Trophoblast cell (in vitro differentiated cells and primary cell): ENCODE data around the gene OR52A5.
A peak's percentile ranks its signal among the peaks of the same experiment; 100 is the strongest.

ENCODE experiments used
- DNase-seq, 2 donors: peaks; one replicate each; pipeline ENCODE4 v3.0.0-alpha.2; 2016
- H2AFZ ChIP-seq: 2 replicates; pipeline ENCODE4 v1.6.1; 2013; ENCODE audit warnings: low read length, moderate library complexity, mild to moderate bottlenecking; ENCODE audit not compliant: insufficient read depth, poor library complexity
- H2AK5ac ChIP-seq: 2 replicates; pipeline ENCODE4 v1.6.1; 2013; ENCODE audit warnings: mild to moderate bottlenecking, low read length
- H2BK120ac ChIP-seq: 2 replicates; pipeline ENCODE4 v1.6.1; 2013; ENCODE audit warnings: low read length, mild to moderate bottlenecking, moderate library complexity; ENCODE audit not compliant: insufficient read depth, poor library complexity
- H2BK12ac ChIP-seq: 2 replicates; pipeline ENCODE4 v1.6.1; 2013; ENCODE audit warnings: mild to moderate bottlenecking, low read length, moderate library complexity
- H2BK5ac ChIP-seq: 2 replicates; pipeline ENCODE4 v1.6.1; 2013; ENCODE audit warnings: low read length, low read depth, moderate library complexity, mild to moderate bottlenecking; ENCODE audit not compliant: poor library complexity
- H3K14ac ChIP-seq: 2 replicates; pipeline ENCODE4 v1.6.1; 2013; ENCODE audit warnings: mild to moderate bottlenecking, low read length
- H3K18ac ChIP-seq: 2 replicates; pipeline ENCODE4 v1.6.1; 2013; ENCODE audit warnings: mild to moderate bottlenecking, low read length
- H3K23ac ChIP-seq: 2 replicates; pipeline ENCODE4 v1.6.1; 2013; ENCODE audit warnings: low read length
- H3K27ac ChIP-seq: 2 replicates; pipeline ENCODE4 v1.5.1; 2013; ENCODE audit warnings: low read depth, mild to moderate bottlenecking, inconsistent platforms, low read length, moderate library complexity
- H3K27me3 ChIP-seq: 2 replicates; pipeline ENCODE4 v1.6.1; 2013; ENCODE audit warnings: inconsistent platforms, mild to moderate bottlenecking, low read length, moderate library complexity; ENCODE audit not compliant: insufficient read depth
- H3K36me3 ChIP-seq, 2 experiments: 1 replicate in 1 of 2; 2 replicates in 1 of 2; pipeline ENCODE4 v1.6.1; 2013; ENCODE audit warnings: low read length in 2 of 2, mild to moderate bottlenecking in 2 of 2, moderate library complexity in 1 of 2; ENCODE audit not compliant: insufficient read depth in 2 of 2, control insufficient read depth in 1 of 2
- H3K4ac ChIP-seq: 2 replicates; pipeline ENCODE4 v1.6.1; 2013; ENCODE audit warnings: low read depth, mild to moderate bottlenecking, low read length, moderate library complexity
- H3K4me1 ChIP-seq, 2 experiments: 1 replicate in 1 of 2; 2 replicates in 1 of 2; pipeline ENCODE4 v1.6.1; 2013; ENCODE audit warnings: low read length in 2 of 2, mild to moderate bottlenecking in 2 of 2, moderate library complexity in 1 of 2; ENCODE audit not compliant: insufficient read depth in 2 of 2, control insufficient read depth in 1 of 2
- H3K4me2 ChIP-seq: 2 replicates; pipeline ENCODE4 v1.6.1; 2013; ENCODE audit warnings: inconsistent platforms, mild to moderate bottlenecking, low read length, moderate library complexity
- H3K4me3 ChIP-seq: 2 replicates; pipeline ENCODE4 v1.5.1; 2013; ENCODE audit warnings: mild to moderate bottlenecking, low read depth, low read length, inconsistent platforms
- H3K79me1 ChIP-seq: one replicate; pipeline ENCODE4 v1.6.1; 2013; ENCODE audit warnings: low read length
- H3K79me2 ChIP-seq: 2 replicates; pipeline ENCODE4 v1.6.1; 2013; ENCODE audit warnings: low read length, mild to moderate bottlenecking; ENCODE audit not compliant: control insufficient read depth, insufficient read depth, poor library complexity
- H3K9ac ChIP-seq: 2 replicates; pipeline ENCODE4 v1.6.1; 2013; ENCODE audit warnings: mild to moderate bottlenecking, low read length
- H3K9me3 ChIP-seq: 2 replicates; pipeline ENCODE4 v1.6.1; 2013; ENCODE audit warnings: low read depth, mild to moderate bottlenecking, control low read depth, inconsistent platforms, low read length; ENCODE audit not compliant: insufficient read depth
- H4K12ac ChIP-seq: 2 replicates; pipeline ENCODE4 v1.6.1; 2013; ENCODE audit warnings: low read depth, mild to moderate bottlenecking, low read length, moderate library complexity
- H4K8ac ChIP-seq: 2 replicates; pipeline ENCODE4 v1.6.1; 2013; ENCODE audit warnings: low read depth, mild to moderate bottlenecking, low read length, moderate library complexity
- H4K91ac ChIP-seq: one replicate; pipeline ENCODE4 v1.6.1; 2013; ENCODE audit warnings: low read depth, mild to moderate bottlenecking, low read length, moderate library complexity
- WGBS: extraction: QIAGEN DNeasy Blood & Tissue Kit; methylation state at CpG from one replicate; pipeline ENCODE4 v1.1.7; 2013; ENCODE audit warnings: missing lambda C conversion rate; ENCODE audit not compliant: insufficient read length, insufficient coverage; ENCODE audit errors: extremely low coverage; 5-methylcytosine and 5-hydroxymethylcytosine counted together

Gene OR52A5

GRCh38 chr11:5137014-5137413 is 1.1 kb downstream of the OR52A5 start:
- Histone ChIP-seq H3K23ac (no peak overlapping the region), H3K27ac (no peak overlapping the region), H3K9ac (no peak overlapping the region), H4K91ac (no peak overlapping the region), H3K14ac (no peak overlapping the region), H3K79me2 (no peaks in the 10 kb centered on the region), H3K18ac (no peak overlapping the region), H3K79me1 (no peaks in the 10 kb centered on the region), H4K8ac (no peak overlapping the region), H3K4me2 (no peak overlapping the region), H3K36me3 (no peaks in the 10 kb centered on the region), H2BK12ac (no peak overlapping the region), H2AFZ (no peak overlapping the region), H3K9me3 (no peaks in the 10 kb centered on the region), H4K12ac (no peak overlapping the region), H3K4me1 (no peaks in the 10 kb centered on the region), H2BK120ac (no peak overlapping the region), H2AK5ac (no peak overlapping the region), H3K4ac (no peak overlapping the region), H2BK5ac (no peak overlapping the region), H3K27me3 (no peaks in the 10 kb centered on the region), H3K4me3 (no peak overlapping the region)
- no peak for DNase-seq
- WGBS, result no CpG with 5 or more reads among the region's 1 CpG

- Histone ChIP-seq H2BK5ac (no peak overlapping the region), H3K14ac (no peak overlapping the region), H3K4me2 (no peak overlapping the region), H3K27me3 (no peaks in the 10 kb centered on the region), H3K18ac (no peak overlapping the region), H3K9ac (no peak overlapping the region), H3K4ac (no peak overlapping the region), H3K27ac (no peak overlapping the region), H3K79me1 (no peaks in the 10 kb centered on the region), H2AK5ac (no peak overlapping the region), H3K79me2 (no peaks in the 10 kb centered on the region), H2BK120ac (no peak overlapping the region), H2AFZ (no peak overlapping the region), H3K4me3 (no peak overlapping the region), H3K4me1 (no peaks in the 10 kb centered on the region), H4K8ac (no peak overlapping the region), H2BK12ac (no peak overlapping the region), H3K9me3 (no peaks in the 10 kb centered on the region), H3K23ac (no peak overlapping the region), H4K12ac (no peak overlapping the region), H3K36me3 (no peaks in the 10 kb centered on the region), H4K91ac (no peak overlapping the region)
- no peak for DNase-seq
These were observed 1.9 kb downstream of the OR52A5 start for GRCh38 chr11:5136261-5136660.

GRCh38 chr11:5131584-5132335 is 6.4 kb downstream of the OR52A5 start:
- WGBS, result no CpG with 5 or more reads among the region's 8 CpGs

GRCh38 chr11:5129457-5129877 is 8.7 kb downstream of the OR52A5 start:
- Histone ChIP-seq H3K36me3 (no peaks in the 10 kb centered on the region), H2AK5ac (no peak overlapping the region), H4K8ac (no peak overlapping the region), H3K4me2 (no peak overlapping the region), H2AFZ (no peak overlapping the region), H4K12ac (no peak overlapping the region), H2BK12ac (no peak overlapping the region), H3K27me3 (no peaks in the 10 kb centered on the region), H3K4me1 (no peaks in the 10 kb centered on the region), H3K9me3 (no peaks in the 10 kb centered on the region), H2BK5ac (no peak overlapping the region), H3K4me3 (no peak overlapping the region), H3K4ac (no peak overlapping the region), H2BK120ac (no peak overlapping the region), H3K79me1 (no peaks in the 10 kb centered on the region), H4K91ac (no peak overlapping the region), H3K79me2 (no peaks in the 10 kb centered on the region), H3K27ac (no peak overlapping the region), H3K9ac (no peak overlapping the region), H3K23ac (no peak overlapping the region), H3K14ac (no peak overlapping the region), H3K18ac (no peak overlapping the region)
- DNase-seq, result peak in 1 of 2 donors; percentile 7
- WGBS, result no CpG with 5 or more reads among the region's 2 CpGs

More at GRCh38 chr11:5131584-5132335, 6.4 kb downstream of the OR52A5 start:
- no peak overlapping the region for H4K12ac ChIP-seq
- H3K36me3 ChIP-seq, result no peaks in the 10 kb centered on the region
- no peaks in the 10 kb centered on the region for H3K79me1 ChIP-seq
- no peak overlapping the region for H3K9ac ChIP-seq
- DNase-seq, result no peak
- no peak overlapping the region for H3K14ac ChIP-seq
- H2AFZ ChIP-seq, result no peak overlapping the region
- no peak overlapping the region for H2BK5ac ChIP-seq
- H3K27me3 ChIP-seq, result no peaks in the 10 kb centered on the region
- no peak overlapping the region for H2AK5ac ChIP-seq
- H2BK12ac ChIP-seq, result no peak overlapping the region
- no peak overlapping the region for H3K4me2 ChIP-seq
- no peaks in the 10 kb centered on the region for H3K9me3 ChIP-seq
- H3K23ac ChIP-seq, result no peak overlapping the region
- H4K91ac ChIP-seq, result no peak overlapping the region
- H4K8ac ChIP-seq, result no peak overlapping the region
- no peak overlapping the region for H3K4ac ChIP-seq
- no peaks in the 10 kb centered on the region for H3K4me1 ChIP-seq
- H3K79me2 ChIP-seq, result no peaks in the 10 kb centered on the region
- H3K27ac ChIP-seq, result no peak overlapping the region
- no peak overlapping the region for H2BK120ac ChIP-seq
- no peak overlapping the region for H3K18ac ChIP-seq
- H3K4me3 ChIP-seq, result no peak overlapping the region
